BJ (cell line): ENCODE results near the gene CORO6. TPM values are rescaled to one million over a fixed set of nuclear protein-coding genes. Genes with fewer than 3 reads are reported as not detected.

Experiments
- CTCF ChIA-PET: fragments of 350-600 bp; formaldehyde crosslinking; extraction: SDS; loops from one replicate; lab custom pipeline; 2021; ENCODE audit warnings: antibody characterized with exemption, inconsistent platforms; lab: Yijun Ruan, JAX
- POLR2A ChIA-PET: fragments of 300-600 bp; sonication (Branson Sonifier 250); formaldehyde crosslinking; extraction: SDS; loops from one replicate; lab custom pipeline; 2021; ENCODE audit warnings: antibody characterized with exemption; lab: Charles Lee
- DNase-seq: peaks from one replicate; pipeline ENCODE4 v3.0.0-alpha.2; 2011; ENCODE audit warnings: low read depth
- H3K27me3 ChIP-seq: 2 replicates; pipeline ENCODE4 v1.6.0; 2011; ENCODE audit warnings: low read length; ENCODE audit not compliant: control insufficient read depth, insufficient read depth
- H3K36me3 ChIP-seq: 2 replicates; pipeline ENCODE4 v1.5.1; 2011; ENCODE audit warnings: low read length; ENCODE audit not compliant: control insufficient read depth, insufficient read depth
- H3K4me3 ChIP-seq: 2 replicates; pipeline ENCODE4 v1.5.1; 2011; ENCODE audit warnings: low read depth, mild to moderate bottlenecking, control low read depth, low read length
- polyA plus RNA-seq: library from polyadenylated mRNA; depleted of rRNA; stranded (reverse); fragments of >200 nt; gene quantifications from 2 replicates; pipeline ENCODE4 v1.2.3, GENCODE V29; 2011
- TF ChIP-seq, protein P1 (sequence below): IDR thresholded peaks from 2 replicates; pipeline ENCODE4 v1.5.1; 2011; ENCODE audit warnings: low read depth, mild to moderate bottlenecking, control low read depth, inconsistent platforms, low read length, moderate library complexity; ENCODE audit not compliant: insufficient read depth

The CORO6 gene
- polyA plus RNA-seq, 1 experiment, result 19.3 TPM

DNA sequence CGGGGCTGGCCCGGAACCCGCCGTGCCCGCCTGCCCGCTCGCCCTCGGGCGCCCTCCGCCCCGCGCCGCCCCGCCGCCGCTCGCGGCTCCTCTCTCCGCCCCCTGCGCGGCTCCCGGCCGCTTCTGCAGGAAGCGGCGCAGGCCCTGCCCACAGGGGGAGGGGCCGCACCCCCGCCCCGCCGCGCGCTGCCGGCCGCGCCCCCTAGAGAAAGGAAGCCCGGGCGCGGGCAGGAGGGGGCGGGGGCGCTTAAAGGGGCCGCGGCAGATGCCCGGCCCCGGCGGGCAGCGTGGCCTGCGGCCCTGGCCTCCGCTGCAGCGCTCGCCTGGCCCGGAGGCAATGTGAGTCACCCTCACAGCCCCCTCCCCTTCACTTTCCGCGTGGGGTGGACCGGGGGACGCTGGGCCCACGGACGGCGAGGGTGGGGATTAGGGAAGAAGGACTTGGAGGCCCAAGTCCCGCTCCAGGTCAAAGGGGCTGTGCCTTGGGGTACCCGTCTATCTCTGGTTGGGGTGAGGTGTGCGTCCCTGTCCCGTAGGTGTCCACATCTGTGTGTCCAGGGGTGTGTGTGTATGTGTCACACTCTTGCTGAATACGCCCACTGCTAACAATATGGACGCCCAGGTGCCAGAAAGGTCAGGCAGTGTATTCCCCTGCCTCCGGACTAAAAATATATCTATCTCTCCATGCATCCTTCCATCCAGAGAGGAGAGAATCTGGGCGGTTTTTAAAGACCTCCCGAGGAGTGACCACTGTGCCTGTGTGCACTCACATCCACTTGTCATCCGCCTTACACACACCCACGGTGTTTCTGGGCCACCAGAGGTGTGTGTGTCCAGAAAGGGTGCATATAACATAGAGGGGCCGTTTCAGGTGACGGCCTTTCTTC lies 32.9 kb downstream of the CORO6 start, which contains the start of gene GIT1:
Gene GIT1 (minus strand): TSS at position 125 of the 887 bp plus-strand sequence. CDS start 270 bp downstream, outside the sequence.
- POLR2A ChIA-PET, result no interaction called here
- CTCF ChIA-PET, result interaction anchor here (1.0 to 4.5 kb wide), 5 partner anchors 16 to 342 kb away, joined by 4 to 32 read pairs (median 11); partner anchors contain the start of genes ABHD15 and TP53I13
- Histone ChIP-seq H3K27me3 (no peaks in the 10 kb centered on the region), H3K36me3 (peaks cover 3% of the 10 kb centered on the region), H3K4me3 (peak within 1 kb of the TSS; percentile 79)
- TF ChIP-seq, protein P1, sequence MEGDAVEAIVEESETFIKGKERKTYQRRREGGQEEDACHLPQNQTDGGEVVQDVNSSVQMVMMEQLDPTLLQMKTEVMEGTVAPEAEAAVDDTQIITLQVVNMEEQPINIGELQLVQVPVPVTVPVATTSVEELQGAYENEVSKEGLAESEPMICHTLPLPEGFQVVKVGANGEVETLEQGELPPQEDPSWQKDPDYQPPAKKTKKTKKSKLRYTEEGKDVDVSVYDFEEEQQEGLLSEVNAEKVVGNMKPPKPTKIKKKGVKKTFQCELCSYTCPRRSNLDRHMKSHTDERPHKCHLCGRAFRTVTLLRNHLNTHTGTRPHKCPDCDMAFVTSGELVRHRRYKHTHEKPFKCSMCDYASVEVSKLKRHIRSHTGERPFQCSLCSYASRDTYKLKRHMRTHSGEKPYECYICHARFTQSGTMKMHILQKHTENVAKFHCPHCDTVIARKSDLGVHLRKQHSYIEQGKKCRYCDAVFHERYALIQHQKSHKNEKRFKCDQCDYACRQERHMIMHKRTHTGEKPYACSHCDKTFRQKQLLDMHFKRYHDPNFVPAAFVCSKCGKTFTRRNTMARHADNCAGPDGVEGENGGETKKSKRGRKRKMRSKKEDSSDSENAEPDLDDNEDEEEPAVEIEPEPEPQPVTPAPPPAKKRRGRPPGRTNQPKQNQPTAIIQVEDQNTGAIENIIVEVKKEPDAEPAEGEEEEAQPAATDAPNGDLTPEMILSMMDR, result no peak
- no peak for DNase-seq

GRCh38 chr17:29588562-29589411 lies 33.9 kb downstream of the CORO6 start:
- DNase-seq, result no peak
- ChIA-PET CTCF (interaction anchor here (0.7 to 2.5 kb wide), 8 partner anchors 10 to 343 kb away, joined by 3 to 18 read pairs (median 4); partner anchors contain the start of gene ABHD15), POLR2A (no interaction called here)

GRCh38 chr17:29588017-29588561 lies 34.6 kb downstream of the CORO6 start:
- POLR2A ChIA-PET, result no interaction called here
- H3K27me3 ChIP-seq, result no peaks in the 10 kb centered on the region
- TF ChIP-seq, protein P1, result no peak
- H3K4me3 ChIP-seq, result peak overlapping the region; percentile 79
- no peak for DNase-seq
- H3K36me3 ChIP-seq, result peaks cover 5% of the 10 kb centered on the region
- CTCF ChIA-PET, result interaction anchor here (0.6 to 2.5 kb wide), 10 partner anchors 9 to 343 kb away, joined by 3 to 18 read pairs (median 3); partner anchors contain the start of gene ABHD15

More at GRCh38 chr17:29588562-29589411, 33.9 kb downstream of the CORO6 start:
- Histone ChIP-seq H3K4me3 (peak overlapping the region; percentile 79), H3K27me3 (no peaks in the 10 kb centered on the region), H3K36me3 (peaks cover 3% of the 10 kb centered on the region)
- TF ChIP-seq, protein P1, result no peak

- Histone ChIP-seq H3K27me3 (no peaks in the 10 kb centered on the region), H3K36me3 (peaks cover 8% of the 10 kb centered on the region), H3K4me3 (peak overlapping the region; percentile 79)
- no peak for DNase-seq
- ChIA-PET CTCF (interaction anchor here (0.6 to 2.5 kb wide), 8 partner anchors 9 to 218 kb away, joined by 3 to 18 read pairs (median 3); partner anchors contain the start of gene ABHD15), POLR2A (no interaction called here)
- TF ChIP-seq, protein P1, result no peak
Observed at GRCh38 chr17:29587591-29587990, 35.1 kb downstream of the CORO6 start.
